AG10803 (cell line): Measurements from ENCODE around the gene THAP7.

ENCODE experiments used
- DNase-seq: peaks from one replicate; pipeline ENCODE4 v3.0.0; 2010; ENCODE audit warnings: low read depth
- H3K4me3 ChIP-seq: 2 replicates; pipeline ENCODE4 v1.5.1; 2011; ENCODE audit warnings: mild to moderate bottlenecking, low read length, control low read depth
- CTCF ChIP-seq: conservative IDR thresholded peaks from 2 replicates; pipeline ENCODE4 v1.5.1; 2011; ENCODE audit warnings: mild to moderate bottlenecking, low read length, control low read depth, inconsistent platforms

The THAP7 gene

GRCh38 chr22:20960609-20961008 lies 41.3 kb downstream of the THAP7 start:
- TF ChIP-seq CTCF, result no peak
- DNase-seq, result no peak
- no peak overlapping the region for H3K4me3 ChIP-seq

DNA sequence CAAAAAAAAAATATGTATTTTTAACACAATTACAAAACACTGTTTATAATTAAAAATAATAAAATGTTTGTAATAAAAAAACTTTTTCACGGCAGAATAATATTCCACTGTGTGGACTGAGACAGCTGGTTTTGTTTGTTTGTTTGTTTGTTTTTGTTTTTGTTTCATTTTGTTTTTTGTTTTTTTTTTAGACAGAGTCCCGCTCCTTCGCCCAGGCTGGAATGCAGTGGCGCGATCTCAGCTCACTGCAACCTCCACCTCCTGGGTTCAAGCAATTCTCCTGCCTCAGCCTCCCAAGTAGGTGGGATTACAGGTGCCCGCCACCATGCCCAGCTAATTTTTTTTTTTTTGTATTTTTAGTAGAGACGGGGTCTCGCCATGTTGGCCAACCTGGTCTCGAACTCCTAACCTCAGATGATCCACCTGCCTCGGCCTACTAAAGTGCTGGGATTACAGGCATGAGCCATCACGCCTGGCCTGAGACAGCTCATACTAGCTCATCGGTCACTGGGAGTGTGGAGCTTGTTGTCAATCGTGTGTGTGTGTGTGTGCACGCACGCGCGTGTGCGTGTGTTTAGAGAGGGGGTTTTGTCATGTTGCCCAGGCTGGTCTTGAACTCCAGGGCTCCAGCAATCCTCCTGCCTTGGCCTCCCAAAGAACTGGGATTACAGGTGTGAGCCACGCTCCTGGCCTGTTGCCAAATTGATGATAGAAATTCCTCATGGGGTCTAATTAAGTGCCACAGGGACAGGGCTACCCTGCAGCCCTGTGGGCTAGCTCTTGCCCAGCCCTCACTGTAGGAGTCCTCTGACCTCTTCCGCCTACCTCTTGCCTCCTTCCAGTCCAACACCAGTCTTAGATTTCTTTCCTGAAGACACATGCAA lies 42.1 kb downstream of the THAP7 start:
- no peak for DNase-seq
- no peak for TF ChIP-seq CTCF
- H3K4me3 ChIP-seq, result no peak overlapping the region

DNA sequence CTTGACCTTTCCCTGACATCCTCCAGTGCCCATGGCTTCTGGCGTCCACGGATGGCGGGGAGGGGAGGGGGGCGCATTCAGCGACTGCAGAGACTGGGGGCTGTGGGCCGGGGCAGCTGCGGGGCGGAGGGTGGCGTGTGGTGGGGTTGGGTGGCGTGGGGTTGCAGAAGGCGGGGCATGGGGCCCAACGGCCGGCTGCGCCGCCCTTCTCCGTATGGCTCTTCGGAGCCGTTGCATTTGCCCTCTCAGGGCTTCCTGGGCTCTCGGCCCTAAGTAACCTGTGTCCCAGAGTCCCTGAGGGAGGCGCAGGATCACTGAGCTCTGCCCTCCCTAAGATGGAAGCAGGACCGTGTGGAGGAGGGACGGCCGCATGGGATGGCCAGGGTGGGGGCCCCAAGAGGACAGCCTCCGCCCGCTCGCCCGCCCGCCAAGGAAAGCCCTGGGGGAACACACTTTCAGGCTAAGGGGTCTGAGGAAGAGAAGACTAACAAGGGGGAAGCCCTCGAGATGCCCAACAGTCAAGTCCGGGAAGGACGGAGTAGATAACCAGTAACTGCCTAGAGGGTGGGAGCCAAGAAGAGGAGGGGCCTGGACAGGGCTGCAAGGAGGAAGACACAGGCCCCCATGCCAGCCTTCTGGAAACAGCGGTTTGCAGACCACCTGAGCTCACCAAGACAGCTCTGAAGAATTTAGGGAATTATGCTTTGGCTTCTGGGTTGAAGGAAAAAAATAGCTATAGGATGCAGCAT lies 44.1 kb downstream of the THAP7 start:
- peak; percentile 24 for DNase-seq
- H3K4me3 ChIP-seq, result peak overlapping the region; percentile 80
- TF ChIP-seq CTCF, result no peak

DNA sequence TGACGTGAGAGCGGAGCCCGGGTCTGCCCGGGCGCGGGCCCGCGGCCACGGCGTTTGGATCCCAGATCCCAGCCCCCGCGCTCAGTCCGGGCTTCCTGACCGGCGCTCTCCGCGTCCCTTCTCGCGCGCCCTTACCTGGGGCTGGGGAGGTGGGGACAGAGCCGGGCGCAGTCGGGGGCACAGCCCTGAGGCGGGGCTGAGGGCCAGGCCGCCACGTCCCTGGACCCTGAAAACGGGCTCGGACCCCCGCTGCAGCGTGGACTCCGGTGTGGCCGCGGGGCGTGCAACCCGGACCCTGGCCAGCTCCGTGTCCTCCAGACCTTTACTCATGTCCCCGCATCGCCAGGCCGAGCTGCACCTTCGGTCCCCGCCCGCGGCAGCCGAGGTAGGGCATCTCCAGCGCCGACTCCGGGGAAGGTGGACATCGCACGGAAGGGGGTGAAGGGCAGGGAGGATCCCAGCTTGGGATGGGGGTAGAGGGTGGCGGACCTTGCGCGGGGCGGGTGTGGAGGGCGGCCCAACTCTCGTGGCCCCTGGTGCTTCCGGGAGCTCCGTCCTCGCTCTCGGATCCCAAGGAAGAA lies 44.7 kb downstream of the THAP7 start:
- no peak for DNase-seq
- TF ChIP-seq CTCF, result no peak
- peak overlapping the region; percentile 80 for H3K4me3 ChIP-seq

GRCh38 chr22:20956258-20957101 lies 45.4 kb downstream of the THAP7 start:
- peak overlapping the region; percentile 80 for H3K4me3 ChIP-seq
- TF ChIP-seq CTCF, result no peak
- DNase-seq, result no peak

GRCh38 chr22:20955548-20955947 lies 46.4 kb downstream of the THAP7 start:
- no peak for TF ChIP-seq CTCF
- DNase-seq, result no peak
- H3K4me3 ChIP-seq, result no peak overlapping the region
